Stimulated activated CD8-positive, alpha-beta memory T cell treated with anti-CD3 and anti-CD28 coated beads, Interleukin-12 subunit alpha, Interleukin-12 subunit beta, amount 100 ng/mL, for 24 hours (primary cell): ENCODE data around the gene PRKG2.

Experiments
- DNase-seq: peaks from one replicate; pipeline ENCODE4 v3.0.0-alpha.2; 2020; ENCODE audit errors: extremely low read depth

PRKG2 gene

DNA sequence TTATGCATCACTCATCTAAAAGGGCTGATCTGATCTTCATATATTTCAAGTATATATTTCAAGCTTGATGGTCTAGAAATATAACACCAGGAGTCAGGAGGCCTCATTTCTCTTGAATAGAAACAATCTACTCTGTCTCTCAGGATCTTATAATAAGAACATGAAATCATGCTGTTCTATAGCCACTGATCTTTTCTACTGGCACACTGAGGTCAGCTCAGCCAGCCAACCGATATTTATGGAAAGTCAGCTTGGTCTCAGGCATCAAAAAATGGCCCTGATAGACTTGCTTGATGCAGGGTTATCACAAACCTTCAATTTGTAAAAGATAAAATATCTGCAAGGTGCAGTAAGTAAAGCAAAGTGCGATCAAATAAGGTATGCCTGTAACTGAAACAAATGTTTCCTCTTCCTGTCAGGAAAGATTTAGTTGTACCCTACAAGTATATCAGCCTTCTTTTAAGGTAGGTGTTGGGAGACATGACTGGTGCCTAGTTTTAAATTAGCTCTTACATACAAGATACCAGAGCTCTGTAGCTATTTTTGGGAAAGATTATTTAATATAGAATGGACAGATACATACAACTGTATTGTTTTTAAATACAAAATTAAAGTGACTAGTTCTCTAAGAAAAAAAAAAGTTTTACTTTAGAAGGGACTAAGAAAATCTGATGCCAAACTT, 121.2 kb downstream of the PRKG2 start:
- no peak for DNase-seq

DNA sequence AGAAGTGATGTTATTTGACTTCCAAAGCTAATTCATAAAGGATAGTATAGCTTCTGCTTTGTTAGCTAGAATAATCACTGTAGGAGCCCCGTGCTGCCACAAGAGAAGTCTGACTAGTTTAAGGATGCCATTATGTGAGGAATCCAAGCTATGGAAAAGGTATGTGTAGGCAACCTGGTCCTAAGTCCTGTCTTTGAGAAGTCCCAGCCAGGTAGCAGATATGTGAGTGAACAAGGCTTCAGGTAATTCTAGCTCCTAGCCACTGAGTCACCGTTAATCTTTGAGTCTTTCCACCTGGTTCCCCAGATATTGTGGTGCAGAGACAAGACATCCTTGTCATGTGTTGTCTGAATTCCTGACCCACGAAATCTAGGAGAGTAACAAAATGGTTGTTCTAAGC, 129.0 kb downstream of the PRKG2 start:
- no peak for DNase-seq

DNA sequence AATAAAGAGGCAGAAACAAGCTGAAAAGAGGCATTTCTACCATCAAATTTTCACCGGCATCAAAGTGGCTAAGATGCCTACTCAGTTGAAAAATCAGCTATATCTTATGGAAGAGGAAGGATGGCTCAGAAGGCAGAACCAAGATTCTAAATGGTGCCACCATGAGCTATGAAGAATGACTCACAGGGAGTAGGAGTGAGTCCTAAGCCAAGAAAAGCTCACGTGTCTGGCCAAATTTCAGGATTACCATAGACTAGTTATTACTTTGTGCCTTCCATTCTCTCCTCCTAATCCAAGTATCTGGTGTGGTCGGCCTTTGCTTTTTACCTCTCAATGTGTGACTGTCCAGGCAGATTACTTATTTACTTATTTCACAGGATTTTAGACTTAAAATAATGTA, 129.7 kb downstream of the PRKG2 start:
- DNase-seq: no peak

DNA sequence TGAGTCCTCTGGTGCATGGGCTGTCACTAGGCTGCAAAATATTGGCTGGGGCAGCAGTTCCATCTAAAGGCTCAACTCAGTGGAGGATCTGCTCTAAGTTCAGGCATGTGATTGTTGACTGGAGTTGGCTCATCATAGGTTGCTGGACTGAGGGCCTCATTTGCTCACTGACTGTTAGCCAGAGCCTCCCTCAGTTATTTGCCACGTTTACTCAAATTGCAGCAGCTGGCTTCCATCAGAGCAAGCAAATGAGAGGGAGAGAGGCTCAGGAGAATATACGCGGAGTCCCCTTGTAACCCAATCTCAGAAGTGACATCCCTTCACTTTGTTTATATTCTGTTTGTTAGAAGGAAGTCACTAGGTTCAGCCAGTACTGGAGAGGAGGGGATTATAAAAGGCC, 130.4 kb downstream of the PRKG2 start:
- no peak for DNase-seq

DNA sequence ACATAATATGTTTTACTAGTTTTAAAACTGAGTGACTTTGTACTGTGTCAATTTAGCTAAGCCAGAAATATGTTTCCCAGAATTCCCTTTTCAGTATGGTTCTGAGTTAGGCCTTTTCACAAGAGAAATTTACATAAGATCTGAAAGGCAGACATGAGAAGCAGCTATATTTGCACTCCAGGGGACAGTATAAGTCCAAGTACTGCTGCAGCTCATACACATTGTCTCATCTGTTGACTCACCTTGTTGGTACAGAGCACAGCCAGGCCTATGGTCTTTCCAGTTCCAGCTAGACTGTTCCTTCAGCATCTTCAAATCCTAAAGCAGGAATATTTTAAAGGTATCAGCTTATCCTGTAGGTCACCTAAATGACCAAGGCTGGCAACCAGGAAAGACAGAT, 131.0 kb downstream of the PRKG2 start:
- no peak for DNase-seq

DNA sequence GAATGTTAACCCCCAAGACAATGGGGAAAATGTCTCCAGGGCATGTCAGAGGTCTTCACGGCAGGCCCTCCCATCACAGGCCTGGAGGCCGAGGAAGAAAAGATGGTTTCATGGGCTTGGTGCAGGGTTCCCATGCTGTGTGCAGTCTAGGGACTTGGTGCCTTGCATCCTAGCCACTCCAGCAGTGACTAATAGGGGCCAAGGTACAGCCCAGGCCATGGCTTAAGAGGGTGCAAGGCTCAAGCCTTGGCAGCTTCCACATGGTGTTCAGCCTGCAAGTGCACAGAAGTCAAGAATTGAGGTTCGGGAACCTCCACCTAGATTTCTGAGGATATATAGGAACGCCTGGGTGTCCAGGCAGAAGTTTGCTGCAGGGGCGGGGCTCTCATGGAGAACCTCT, 133.9 kb downstream of the PRKG2 start:
- no peak for DNase-seq

DNA sequence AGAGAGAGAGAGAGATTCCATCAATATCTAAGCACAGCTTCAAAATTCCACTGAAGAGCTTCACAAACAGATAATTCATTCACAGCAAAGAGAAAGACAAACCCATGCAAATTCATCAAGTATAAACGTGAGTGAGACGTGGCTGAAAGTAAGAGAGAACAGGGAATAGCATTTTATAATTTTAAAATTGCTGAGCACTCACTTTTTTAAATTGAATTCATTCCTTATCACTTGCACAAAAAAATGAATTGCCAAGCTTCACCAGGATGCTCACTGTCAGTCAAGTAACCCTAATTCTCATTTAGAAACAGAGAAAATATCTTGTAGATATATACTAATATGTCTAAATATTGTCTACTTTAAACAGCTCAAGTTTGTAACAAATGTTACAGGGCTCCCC, 144.0 kb downstream of the PRKG2 start:
- DNase-seq: no peak

DNA sequence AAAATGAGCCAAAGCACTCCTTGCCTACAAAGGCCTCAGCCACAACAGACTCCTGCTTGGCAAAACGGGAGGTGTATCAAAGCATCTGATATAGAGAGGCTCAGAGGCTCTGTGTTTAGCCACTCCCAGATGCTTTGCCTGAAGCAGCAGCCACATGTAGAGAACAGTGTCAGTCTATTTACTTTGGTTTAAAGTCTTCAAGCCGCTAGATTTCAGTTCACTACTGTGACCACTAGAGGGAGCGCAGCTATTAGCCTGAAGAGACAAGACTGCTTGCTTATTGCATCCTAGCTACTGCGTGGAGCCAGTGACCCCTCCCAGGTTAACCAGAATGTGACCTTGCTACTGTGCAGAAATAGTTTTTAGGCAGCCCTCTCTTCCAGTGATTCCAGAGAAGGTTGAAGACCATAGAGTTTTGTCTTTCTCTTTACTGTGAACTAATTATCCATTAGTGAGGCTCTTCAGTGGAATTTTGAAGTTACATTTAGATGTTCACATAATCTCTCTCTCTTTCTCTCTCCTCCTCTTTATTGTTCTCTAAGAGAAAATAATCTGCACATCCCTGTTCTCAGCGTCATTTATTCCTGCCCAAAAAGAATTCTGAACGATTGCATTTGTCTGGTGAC, 145.2 kb downstream of the PRKG2 start:
- DNase-seq: peak; percentile 3

DNA sequence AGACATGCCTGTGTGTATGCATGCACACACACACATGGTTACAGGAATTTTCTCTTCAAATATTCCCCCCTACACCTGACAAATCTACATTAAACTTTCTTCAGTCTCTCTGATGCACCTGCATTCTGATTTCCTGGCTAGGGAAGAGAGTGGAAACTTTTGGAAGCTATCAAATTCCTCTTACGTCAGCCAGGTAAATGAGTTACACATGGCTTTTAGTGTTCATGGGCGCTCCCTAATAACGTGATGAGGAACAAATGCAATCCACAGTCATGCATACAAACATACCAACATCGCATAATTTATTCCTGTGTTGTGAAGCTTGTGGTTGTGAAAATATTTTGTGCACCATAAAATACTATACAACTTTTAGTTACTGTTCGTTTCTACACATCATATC, 149.6 kb downstream of the PRKG2 start:
- no peak for DNase-seq

DNA sequence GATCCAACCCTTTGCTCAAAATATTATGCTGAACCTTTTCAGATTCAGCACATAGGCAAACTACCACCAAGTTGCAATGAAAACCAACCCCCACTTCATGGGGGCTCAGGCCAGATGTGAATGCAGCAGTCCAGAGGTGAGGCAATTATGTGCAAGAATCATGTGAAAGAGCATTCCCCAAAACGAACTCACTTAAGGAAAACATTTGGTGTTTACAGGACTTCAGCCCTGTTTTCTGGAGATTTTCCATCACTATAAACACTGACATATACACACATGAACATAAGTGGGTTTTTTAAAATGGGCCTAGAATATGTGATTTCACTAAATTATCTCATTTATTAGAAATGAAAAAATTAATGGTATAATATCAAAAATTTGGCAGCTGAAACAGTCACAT, 153.0 kb downstream of the PRKG2 start:
- no peak for DNase-seq

DNA sequence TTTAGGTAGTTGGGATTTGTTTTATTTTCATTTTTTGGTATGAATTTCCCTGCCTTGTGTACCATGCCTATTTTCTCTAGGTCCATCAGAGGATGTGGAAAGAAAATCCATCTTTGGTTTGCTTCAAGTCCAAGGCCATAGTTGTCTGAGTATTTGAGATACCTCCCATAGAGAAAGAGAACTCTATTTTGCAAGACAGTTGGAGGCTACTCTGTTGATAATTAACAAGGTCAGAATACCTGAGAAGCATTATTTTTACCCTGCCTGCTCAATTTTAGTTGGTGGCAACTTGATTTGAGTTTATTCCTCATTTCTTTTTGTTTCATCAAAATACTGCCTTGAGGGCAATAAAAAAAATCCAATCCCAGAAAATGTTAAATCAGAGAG, 153.7 kb downstream of the PRKG2 start:
- no peak for DNase-seq

DNA sequence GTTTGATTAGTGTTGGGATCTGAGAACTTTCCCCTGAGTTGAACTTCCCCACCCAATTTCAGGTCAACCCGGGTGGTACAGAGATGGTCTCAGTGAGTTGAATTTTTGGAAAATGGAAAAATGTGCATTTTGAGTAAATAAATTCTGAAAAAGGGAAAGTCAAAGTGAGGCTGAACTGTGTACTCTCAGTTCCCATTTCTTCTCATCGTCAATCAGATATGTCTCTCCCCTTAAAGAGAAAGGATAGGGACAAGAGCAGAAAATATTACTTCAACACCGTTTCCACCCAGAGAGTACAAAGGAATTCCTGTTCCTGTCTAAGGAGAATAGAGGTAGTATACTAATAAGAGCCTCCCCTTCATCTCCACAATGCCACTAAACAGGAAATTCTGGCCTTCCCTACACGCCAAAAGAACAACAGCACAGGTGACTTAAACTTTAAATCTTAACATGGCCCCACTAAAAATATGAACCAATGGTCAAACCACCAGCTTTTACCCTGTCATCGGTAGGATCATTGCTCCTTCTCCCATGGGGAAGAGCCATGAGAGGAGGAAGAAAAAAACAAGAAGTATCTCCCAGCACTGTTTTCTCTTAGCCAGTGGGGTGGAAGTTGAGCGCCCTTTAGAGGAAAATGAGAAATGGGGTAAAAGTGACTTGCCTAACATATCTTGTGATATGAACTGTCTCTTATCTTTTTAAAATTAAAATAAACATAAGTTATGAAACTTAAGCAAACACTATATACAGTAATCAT, 154.3 kb downstream of the PRKG2 start:
- no peak for DNase-seq

DNA sequence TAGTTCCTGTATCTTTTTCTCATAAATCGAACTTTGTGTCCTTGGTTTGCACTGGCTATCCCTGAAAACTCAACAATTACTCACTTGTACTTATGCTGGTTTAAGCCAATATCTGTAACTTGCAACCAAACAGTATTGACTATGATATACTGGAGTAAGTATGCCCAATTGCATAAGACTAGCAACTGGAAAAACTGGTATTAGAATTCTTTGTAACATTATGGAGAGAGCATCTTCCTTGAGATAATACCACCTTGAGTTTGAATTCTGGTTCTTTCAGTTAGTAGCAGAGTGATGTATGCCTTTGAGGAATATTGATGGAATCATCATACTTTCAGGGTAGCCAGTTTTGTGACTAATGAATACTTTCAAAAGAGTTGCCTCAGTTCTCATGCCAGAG, 156.4 kb downstream of the PRKG2 start:
- no peak for DNase-seq

DNA sequence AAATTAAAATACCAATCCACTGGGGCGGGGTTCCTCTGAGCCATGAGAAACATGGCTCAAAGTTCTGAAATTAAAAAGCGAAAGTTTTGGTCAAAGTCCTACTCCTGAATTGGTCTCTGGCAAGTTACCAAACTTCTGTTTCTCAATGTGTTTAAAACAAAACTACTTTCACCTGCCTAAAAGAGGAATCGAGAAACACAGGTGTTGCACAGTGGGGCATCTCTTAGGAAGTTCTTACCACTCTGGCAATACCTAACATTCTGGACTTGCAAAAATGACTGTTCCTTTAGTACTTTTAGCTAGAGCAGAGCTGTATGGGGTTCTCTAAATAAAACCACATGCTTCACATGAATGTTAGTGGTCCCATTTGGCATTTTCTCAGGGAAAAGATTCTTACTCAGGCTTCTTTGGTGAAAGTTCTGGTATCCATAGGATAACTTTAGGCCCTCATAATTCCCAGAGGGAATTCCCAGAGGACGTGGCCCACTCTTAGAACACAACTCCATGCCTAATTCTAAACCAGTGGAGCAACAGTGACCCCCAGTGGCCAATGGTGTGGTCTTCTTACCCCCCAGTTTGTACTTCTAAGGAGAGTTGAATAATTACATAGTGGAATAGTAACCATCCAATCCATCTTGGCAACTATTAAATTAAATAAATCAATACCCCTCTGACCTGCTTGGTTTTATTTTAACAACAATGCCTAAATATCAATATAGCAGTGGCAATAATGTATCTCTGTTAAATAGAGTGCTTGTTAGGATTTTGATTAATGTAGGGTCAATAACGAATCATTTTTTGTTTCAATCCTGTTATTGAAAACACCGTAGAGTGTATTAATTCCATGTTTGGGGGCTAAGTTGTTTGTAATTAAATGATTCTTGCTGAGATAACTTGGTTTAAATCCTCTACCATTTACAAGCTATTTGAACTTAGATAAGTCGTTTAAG, 162.6 kb downstream of the PRKG2 start:
- DNase-seq: no peak

DNA sequence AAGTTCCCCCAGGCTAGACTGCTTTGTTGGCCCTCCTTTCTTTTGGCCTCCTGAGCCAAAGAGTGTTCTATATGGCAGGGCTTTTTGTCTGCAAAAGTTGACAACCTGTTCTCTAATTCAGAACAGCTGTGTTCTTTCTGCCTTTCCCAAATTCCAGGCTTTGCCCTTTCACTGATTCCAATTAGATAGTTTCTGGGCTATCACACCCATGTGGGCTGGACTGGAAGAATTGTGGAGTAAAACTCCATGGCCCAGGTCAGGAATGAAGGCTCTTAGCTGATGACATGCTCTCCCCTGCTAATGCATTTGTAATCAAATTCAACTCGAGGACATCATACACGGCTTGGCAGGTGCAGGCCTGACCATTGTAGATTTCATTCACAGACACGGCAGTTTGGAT, 165.1 kb downstream of the PRKG2 start:
- no peak for DNase-seq

DNA sequence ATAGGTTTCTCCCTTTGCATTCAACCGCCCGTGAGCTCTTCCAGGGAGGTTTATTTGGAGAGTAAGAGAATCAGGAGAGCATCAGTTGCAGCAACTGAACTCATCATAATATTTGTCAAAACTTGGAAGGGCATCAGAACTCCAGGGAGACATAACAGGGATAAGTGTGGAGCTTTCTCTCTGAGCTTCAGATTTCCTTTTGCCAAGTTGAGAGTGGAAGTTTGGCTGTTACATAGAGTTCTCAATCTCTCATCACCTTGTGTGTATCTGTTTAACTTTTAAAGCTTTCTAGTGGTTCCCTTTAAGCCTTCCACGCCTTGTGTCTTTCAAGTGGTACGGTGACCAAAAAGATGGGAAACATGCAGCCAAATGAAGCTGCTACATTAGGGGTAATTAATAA, 165.7 kb downstream of the PRKG2 start:
- no peak for DNase-seq

DNA sequence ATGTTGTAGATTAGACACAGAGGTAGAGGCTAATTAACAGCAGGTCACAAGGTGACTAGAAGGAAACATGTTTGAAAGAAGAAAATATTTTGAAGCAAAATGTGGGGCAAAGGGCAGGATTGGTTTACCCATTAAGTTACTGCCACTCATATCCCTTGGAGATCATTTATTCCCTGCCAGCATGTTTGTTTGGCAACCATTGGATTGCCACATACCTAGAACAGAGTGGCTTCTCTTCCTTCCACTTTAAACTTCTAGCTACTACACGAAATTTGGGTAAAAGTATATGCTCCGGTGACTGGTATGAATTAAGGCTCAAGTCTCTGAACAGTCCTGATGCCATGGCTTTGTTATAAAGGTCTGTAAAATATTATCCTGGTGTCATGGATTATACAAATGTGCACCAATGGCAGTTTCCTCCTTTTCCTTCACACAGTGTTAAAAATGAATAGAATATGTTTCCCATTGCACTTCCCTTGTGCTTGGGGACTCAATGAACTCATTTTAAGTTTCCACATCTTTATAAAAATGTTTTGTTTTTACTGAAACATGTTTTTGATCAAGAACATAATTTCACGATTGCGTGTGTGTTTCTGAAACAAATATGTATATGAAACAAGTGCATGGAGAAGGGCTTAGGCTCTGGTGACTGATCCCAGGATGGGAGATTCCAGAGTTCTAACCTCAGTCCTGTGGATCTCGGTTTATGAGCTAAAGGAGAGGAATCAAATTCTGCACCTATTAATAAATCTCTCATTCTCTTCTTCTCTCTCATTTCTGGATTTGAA, 172.2 kb downstream of the PRKG2 start:
- no peak for DNase-seq

DNA sequence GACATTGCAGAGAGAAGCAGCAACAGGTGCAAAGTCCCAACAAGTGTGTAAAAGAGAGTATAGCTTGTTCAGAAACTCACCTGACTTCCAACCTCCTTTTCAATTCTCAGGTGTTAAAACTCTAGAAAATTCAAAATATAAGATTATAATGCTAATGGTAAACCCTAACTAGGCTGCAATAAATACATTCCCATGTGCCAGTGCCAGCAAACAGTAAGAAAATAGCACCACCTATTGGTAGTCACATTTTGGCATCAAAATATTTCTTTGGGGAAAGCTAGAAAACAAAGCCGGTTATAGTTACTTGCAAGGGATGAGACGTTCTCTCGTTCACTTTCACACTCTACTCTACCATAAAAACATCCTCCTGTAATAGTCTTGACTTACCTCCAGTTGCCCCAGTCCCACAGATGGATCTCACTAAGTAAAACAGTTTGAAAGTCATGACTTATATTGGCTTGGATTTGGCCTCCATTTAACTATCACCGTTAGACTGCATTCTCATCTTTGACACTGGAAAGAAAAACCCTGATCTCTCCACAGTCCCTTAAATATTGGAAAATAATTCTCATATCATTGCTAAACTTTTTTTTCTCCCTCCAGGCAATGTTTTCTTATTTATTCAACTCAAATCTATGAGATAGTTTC, 174.9 kb downstream of the PRKG2 start:
- DNase-seq: no peak

DNA sequence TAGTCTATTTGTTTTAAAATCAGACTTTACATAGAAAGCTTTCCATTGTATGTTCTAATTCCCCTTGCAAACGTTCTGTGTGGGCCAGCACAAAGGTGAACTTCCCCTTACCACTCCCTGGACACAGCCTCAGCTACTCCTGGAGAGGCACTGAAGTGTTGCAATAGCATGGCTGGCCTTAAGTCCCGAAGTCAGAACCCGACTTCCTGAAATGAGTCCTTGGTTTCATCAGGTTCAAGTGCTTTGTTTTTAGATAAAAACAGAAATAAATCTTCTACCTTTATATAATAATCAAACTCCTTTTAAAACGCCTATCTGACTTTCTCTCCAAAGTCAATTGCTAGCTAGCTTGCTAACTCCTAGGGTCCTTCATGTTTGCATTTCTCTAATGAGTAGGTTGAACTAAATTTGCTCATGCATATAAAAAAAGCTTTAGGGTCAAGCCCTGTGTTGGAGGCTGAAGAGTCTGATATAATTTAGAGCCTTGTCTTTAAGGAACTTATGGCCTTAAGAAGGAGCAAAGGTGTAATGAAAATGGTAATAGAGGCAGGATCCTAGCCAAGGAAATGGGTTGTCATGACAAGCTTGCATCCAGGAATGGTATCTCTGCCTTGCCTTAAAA, 175.6 kb downstream of the PRKG2 start:
- no peak for DNase-seq

DNA sequence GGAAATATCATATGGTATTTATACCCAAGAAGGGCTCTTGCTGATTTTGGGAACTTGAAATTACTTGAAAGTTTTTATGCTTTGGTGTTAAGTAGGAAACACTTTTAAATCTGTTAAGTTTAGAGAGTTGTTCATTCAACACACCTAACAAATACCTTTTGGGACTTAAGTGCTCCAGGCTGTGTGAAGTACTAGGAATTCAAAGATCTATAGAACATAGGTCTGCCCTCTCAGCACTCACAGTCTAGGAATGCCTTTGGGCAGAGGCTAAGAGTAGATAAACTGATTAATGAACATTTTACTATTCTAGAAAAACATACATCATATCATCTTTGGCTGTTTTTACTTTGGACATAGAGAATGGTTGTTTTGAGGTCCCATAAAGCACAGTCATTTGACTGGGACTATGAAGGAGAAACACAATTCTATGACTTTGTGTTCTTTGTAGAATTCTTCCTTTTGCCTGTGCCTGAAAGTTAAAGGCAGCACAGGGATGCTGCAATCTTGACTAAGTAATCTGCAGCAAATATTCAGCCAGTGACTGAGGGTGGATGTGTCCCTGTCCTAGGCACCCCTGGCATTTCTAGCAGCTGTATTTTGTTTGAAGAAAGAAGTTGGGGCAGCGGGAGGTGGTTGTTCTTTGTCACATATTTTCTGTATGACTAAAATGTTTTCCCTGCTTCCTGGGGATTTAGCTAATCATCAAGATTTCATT, 176.2 kb downstream of the PRKG2 start:
- no peak for DNase-seq
